Measurements from ENCODE around the gene TMEM154.

Gene TMEM154

DNA sequence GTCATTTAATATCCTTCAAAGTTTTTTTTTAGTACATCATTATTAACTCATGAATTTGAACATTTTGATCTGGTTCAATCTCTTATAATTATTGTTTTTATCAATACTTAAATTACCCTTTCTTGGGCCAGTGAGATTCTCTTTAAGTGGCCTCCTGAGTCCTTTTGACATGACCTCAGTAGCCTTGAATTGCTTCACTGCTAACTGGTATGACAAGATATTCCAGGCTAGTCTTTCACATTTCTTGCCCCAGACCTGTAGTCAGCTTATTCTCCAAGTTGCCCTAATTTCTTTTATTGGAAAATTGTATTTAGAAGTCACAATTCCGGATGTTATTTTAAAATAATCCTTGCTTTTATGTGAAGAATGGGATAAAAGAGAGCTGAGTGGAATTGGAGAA, 108.5 kb downstream of the TMEM154 start:
- no peak for DNase-seq (ENCODE audit: low read depth)

More for the DNA sequence above, 108.5 kb downstream of the TMEM154 start:
- no peak overlapping the region for H3K4me3 ChIP-seq (replicated peaks; ENCODE audit: low read depth, low read length)
- TF ChIP-seq, protein P1, sequence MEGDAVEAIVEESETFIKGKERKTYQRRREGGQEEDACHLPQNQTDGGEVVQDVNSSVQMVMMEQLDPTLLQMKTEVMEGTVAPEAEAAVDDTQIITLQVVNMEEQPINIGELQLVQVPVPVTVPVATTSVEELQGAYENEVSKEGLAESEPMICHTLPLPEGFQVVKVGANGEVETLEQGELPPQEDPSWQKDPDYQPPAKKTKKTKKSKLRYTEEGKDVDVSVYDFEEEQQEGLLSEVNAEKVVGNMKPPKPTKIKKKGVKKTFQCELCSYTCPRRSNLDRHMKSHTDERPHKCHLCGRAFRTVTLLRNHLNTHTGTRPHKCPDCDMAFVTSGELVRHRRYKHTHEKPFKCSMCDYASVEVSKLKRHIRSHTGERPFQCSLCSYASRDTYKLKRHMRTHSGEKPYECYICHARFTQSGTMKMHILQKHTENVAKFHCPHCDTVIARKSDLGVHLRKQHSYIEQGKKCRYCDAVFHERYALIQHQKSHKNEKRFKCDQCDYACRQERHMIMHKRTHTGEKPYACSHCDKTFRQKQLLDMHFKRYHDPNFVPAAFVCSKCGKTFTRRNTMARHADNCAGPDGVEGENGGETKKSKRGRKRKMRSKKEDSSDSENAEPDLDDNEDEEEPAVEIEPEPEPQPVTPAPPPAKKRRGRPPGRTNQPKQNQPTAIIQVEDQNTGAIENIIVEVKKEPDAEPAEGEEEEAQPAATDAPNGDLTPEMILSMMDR (IDR thresholded peaks at IDR 0.05; ENCODE audit: low read length, missing control alignments) = no peak

Measured in fibroblast of pulmonary artery (primary cell).